Stimulated activated CD4-positive, alpha-beta T cell treated with anti-CD3 and anti-CD28 coated beads, Interleukin-12 subunit alpha, Interleukin-12 subunit beta, amount 100 ng/mL, for 48 hours (primary cell): ENCODE data around the gene TRIO.

ENCODE experiments used
- DNase-seq, 3 donors: peaks; one replicate each; pipeline ENCODE4 v3.0.0-alpha.2; 2020; ENCODE audit warnings: low read depth in 2 of 3, low spot score in 1 of 3

The TRIO gene

GRCh38 chr5:14145435-14146334 is 2.5 kb downstream of the TRIO start:
- DNase-seq, result no peak

DNA sequence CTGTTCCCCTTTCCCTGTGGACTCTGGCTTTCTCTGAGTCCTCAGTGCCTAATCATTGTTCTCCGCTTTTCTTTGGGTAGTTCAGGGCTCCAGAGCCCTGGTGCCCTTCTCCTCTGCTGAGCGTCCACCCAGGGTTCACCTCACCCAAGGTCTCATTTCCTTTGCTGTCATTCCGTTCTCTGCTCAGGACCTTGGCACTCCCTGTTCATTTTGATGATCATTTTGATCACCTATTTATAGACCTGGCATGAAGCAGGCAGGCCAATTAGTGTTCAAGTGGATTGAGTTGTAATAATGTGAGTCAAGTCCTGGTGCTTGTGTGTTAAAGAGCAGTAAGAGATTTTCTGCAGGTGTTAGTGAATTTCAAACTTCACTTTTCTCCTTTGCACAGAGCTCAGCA is 3.6 kb downstream of the TRIO start:
- no peak for DNase-seq

GRCh38 chr5:14147210-14147609 is 4.1 kb downstream of the TRIO start:
- no peak for DNase-seq

DNA sequence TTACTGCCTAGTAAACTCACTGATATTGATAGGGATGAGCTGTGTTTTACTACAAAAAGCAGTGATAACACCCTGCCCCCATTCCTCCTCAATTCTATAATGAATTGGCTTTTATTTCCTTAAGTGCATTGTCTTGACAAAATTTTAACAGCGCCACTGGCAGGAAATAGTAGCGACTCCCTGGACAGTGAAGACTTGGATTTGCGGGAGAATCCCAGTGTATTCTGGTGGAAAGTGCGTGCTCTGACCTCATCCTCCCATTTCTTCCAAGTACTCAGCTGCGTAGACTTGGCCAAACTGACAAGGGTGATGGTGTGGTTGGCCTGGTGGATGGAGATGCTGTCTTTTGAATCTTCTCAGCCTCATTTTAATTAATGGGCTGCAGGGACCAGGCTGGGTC is 5.3 kb downstream of the TRIO start:
- no peak for DNase-seq

DNA sequence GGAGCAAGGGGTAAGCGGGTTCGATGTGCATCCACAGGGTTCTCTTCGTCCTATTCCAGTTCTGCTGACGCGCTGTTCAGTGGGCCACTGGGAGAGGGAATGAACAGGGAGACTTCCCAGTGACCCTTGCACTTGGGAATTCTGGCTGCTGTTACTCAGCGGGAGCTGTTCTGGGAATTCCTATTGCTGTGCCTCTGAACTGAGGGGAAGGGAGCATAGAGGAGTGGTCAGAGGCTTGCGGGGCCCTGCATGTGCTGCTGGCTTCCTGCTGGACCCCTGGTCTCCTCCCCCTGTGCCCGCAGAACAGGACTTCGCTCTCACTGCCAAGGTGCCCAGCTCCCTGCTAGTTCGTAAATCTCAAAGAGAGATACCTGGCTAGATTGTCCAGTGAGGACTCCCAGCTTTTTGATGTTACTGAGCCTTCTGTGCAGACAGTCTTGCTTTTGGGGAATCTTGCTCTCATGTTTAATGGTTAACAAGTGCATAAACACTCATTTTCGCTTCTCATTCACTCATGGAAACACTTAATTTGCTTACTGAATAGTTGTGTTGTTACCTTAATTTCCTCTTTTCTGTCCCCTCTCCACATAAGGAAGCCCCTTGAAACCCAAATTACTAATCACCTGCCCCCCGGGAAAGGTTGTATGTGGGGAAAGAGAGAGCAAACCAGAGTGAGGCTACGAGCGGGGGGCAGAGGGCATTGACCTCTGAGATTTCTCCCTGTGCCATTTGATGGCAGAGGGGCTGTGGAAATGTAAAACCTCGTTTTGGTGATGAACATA is 5.9 kb downstream of the TRIO start:
- DNase-seq, result no peak

GRCh38 chr5:14149672-14150274 is 6.6 kb downstream of the TRIO start:
- no peak for DNase-seq

- DNase-seq, result no peak
Measured at GRCh38 chr5:14151416-14151815, 8.3 kb downstream of the TRIO start.

DNA sequence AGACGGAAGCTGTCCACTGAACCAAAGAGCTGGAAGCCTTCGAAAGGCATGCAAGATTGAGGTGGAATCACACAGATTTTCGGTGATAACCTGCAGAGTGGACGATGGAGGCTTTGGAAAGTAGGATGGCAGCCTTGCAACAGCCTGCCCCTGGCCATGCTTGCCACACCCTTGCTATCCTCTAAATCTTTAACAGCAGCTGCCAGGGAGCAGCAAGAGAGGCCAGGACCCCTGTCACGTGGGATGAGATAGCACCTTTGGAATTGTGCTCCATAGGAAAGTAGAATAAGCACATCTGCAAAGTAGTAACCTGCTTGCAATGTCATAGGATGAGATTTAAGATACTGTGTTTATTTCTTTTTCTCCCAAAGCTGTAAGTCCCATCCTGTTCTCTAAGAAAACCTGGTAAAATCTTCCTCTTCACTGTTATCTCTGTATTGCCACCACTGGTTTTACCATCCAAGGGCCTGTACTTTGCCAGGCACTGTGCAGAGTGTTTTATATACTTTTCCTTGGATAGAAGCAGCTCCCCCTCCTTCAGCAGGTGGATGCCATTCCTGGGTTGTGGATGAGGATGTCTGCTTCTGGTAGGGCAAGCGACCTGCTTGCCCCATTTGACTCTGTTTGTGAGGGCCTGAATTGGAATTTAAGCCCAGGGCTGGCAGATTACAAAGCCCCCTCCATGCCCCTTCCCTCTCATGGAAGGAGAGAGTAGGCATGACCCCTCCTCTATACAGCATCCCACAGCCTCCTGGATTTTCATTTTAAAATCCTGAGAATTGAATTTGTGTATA is 10.1 kb downstream of the TRIO start:
- DNase-seq, result no peak

DNA sequence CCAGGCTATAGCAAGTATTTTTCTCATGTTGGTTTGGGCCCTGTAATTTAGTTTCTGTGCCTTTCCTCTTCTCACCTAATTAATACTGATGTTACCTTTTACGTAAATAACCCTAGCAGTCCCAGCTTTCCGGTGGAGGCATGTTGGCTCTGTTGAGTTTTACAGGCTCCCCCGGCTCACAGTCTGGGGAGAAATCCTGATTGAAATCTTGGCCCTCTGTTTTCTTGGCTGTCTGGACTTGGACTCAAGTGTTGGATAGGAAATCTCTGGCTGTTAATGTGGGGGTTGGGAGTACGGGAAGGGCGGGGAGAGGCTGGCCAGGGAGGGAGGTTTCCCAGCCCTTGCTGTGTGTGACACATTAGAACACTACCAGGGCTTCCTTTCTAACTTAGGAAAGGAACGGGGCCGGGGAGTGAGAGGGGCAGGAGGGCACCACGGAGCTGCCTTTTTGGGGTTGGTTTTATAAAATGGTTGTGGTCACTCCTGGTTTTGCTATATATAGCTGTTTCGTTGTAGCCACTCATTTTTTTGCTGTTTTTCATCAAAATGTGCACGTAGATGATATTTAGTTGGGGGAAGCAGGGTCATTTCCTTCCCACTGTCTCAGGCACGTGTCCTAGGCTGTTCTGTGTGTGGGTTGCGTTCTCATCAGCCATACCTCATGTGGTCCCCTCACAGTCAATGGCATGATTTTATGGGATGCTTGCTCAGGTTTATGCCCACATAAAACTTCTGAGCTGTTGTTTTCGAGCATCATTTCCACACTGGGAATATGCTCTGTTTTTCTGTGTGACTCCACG is 11.0 kb downstream of the TRIO start:
- no peak for DNase-seq

DNA sequence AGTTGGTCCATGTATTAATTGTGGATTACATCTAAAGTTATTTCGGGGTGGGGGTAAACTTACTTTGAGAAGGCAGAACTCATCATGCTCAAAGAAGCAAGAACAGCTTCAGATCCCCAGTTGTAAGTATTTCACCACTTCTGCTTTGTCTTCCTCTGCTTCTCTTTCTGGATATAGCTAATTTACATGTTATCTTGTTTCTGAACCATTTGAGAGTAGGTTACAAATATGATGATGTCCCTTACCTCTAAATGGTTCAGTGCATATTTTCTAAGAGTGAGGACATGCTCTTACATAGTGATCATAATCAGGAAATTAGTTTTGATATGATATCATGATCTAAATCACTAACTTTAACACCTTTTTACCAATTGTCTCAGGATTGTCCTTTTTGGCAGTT is 11.9 kb downstream of the TRIO start:
- no peak for DNase-seq

GRCh38 chr5:14155739-14156138 is 12.6 kb downstream of the TRIO start:
- no peak for DNase-seq

- DNase-seq, result no peak
Measured at GRCh38 chr5:14156290-14156649, 13.1 kb downstream of the TRIO start.

GRCh38 chr5:14156650-14157492 is 13.7 kb downstream of the TRIO start:
- no peak for DNase-seq

DNA sequence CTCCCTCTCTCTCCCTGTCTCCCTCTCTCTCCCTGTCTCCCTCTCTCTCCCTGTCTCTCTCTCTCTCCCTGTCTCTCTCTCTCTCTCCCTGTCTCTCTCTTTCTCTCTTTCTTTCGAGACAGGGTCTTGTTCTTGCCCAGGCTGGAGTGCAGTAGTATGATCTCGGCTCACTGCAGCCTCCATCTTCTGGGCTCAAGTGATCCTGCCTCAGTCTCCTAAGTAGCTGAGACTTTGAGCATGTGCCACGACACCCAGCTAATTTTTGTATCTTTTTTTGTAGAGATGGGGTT is 14.3 kb downstream of the TRIO start:
- DNase-seq, result no peak

DNA sequence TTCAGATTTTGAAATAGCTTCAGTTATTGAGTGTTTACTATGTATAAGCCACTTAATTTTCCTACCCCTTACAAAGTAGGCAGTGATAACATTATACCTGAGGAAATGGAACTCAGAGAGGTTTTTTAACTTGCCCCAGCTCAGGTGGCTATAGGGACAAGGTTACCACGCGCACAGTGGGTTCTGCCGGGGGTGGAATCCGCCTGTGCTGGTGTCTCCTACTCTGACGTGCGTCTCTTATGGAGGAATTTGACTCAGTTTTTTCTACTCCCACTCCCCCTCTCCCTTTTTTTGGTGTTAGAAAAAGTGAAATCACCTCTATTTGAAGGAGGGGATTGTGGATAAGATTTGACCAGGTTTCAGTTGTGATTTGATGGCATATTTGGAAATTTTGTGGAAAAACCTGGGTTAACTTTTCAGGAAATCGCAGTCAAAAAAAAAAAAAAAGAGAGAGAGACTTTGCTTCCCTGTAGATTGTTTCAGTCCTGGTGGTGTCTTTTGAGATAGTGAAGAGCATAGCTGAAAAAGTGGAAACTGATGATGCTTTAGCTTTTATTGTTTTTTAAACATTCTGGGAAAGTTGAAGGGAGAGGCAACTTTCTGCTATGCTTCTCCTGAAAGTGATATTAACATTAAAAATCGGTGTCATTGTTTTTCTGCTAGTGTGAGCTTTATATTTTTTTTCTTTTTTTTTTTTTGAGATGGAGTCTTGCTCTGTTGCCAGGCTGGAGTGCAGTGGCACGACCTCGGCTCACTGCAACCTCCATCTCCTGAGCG is 15.9 kb downstream of the TRIO start:
- DNase-seq, result no peak

DNA sequence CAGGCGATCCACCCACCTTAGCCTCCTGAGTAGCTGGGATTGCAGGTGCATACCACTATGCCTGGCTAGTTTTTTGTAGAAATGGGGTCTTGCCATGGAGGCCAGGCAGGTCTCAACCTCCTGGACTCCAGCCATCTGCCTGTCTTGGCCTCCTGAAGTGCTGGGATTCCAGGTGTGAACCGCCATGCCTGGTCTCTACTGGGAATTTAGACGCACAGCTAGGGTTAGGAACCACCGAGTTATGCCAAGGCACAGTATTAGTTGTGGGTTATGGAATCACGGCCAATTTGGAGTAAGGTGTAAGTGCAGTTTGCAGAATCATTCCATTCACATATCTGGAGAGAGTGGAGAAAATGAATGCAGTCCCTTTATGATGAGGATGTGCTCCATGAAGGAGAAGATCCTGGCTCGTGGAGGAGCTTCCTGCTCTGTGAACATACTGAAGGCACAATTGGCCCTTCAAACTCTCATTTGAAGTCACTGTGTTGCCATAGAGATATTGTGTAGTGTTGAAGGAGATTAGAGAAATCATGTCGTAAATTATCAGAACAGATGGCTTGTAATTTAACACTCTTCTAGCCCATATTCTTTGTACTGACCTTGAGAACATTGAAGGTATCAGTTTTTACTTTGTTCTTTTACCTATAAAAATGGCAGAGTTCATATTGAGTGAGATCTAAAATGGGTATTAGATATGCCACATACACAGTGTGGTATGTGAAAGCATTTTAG is 18.8 kb downstream of the TRIO start:
- no peak for DNase-seq

GRCh38 chr5:14164164-14165163 is 21.3 kb downstream of the TRIO start:
- no peak for DNase-seq
